ENCODE results near the gene TH. TPM values are rescaled to one million over a fixed set of nuclear protein-coding genes. Genes with fewer than 3 reads are reported as not detected.

Gene TH
- total and polyA plus RNA-seq, 9 of the 15 experiments (the other 6 are each of a cell fraction or from before 2014, with no cell fraction given), result not detected

GRCh38 chr11:2139621-2140337, 31.8 kb downstream of the TH start:
- FAIRE-seq (no peak), ATAC-seq (no peak)
- 55% methylated on average over 13 of the region's 57 CpGs for WGBS (ENCODE audit: insufficient coverage, low coverage, missing lambda C conversion rate)

More at GRCh38 chr11:2139621-2140337, 31.8 kb downstream of the TH start:
- ChIA-PET CTCF (ENCODE audit: low intra/inter-chr PET ratio) (interaction anchor here (0.7 kb wide), 1 partner anchor 190 kb away, joined by 3 read pairs; no protein-coding TSS in a partner anchor), POLR2A (interaction anchor here (0.6 kb wide), 1 partner anchor 9 kb away, joined by 3 read pairs; no protein-coding TSS in a partner anchor)
- in situ Hi-C loops (cut with MboI), result no loop called here
- peaks cover 0 to 28% of the 10 kb centered on the region in 2 experiments; a peak in 2 of 5 replicates for H3K4me1 ChIP-seq (replicated peaks in 1 of 2; ENCODE audit: control insufficient read depth in 2 of 2, insufficient read depth in 2 of 2, low read length in 2 of 2)
- no TSS peak for BruUV-seq (replicated peaks)
- no peaks in the 10 kb centered on the region for H4K20me1 ChIP-seq (replicated peaks; ENCODE audit: control insufficient read depth, insufficient read depth, low read length)
- H3K27me3 ChIP-seq (ENCODE audit: control insufficient read depth in 2 of 2, insufficient read depth in 2 of 2, low read length in 2 of 2), result peaks cover 7 to 43% of the 10 kb centered on the region in 2 experiments; a peak in 3 of 5 replicates
- no peak overlapping the region for H3K9ac ChIP-seq (ENCODE audit: insufficient read depth in 1 of 2, low read depth in 2 of 2, low read length in 2 of 2)
- no peaks in the 10 kb centered on the region for H3K9me1 ChIP-seq (ENCODE audit: control insufficient read depth, insufficient read depth, low read length)
- H3K36me3 ChIP-seq (ENCODE audit: control insufficient read depth, insufficient read depth, low read length), result no peaks in the 10 kb centered on the region
- peak in 1 of 2 experiments; percentile 2 for TF ChIP-seq E2F6 (IDR thresholded peaks at IDR 0.05; ENCODE audit: borderline replicate concordance in 1 of 2, extremely low read depth in 1 of 2, insufficient read depth in 1 of 2, insufficient read length in 1 of 2, low read depth in 1 of 2, low read length in 1 of 2, poor library complexity in 1 of 2, severe bottlenecking in 1 of 2)
- TF ChIP-seq TRIM25 (IDR thresholded peaks at IDR 0.05; ENCODE audit: borderline replicate concordance), result no peak
- TF ChIP-seq GMEB1 (CRISPR knock-in tag; IDR thresholded peaks at IDR 0.05), result no peak
- no peaks in the 10 kb centered on the region for H3K79me2 ChIP-seq (ENCODE audit: control insufficient read depth, insufficient read depth, low read length)
- H3K9me3 ChIP-seq (replicated peaks; ENCODE audit: control insufficient read depth, insufficient read depth, low read depth, low read length), result no peaks in the 10 kb centered on the region
- H3K4me3 ChIP-seq, result no peak overlapping the region
- no peak for DNase-seq (ENCODE audit: extremely low read depth in 1 of 4, low spot score in 3 of 4)
- intact Hi-C loops (cut with micrococcal nuclease), result no loop called here
- H3K4me2 ChIP-seq (ENCODE audit: insufficient read depth, low read length), result no peak overlapping the region
- no peak overlapping the region for H3K27ac ChIP-seq (ENCODE audit: extremely low read depth, low read depth, low read length)
- H2AFZ ChIP-seq (ENCODE audit: low read depth, low read length), result no peak overlapping the region

Data from K562 (cell line).